PC-9 (cell line): ENCODE results near the gene MRPS10. TPM values are rescaled to one million over a fixed set of nuclear protein-coding genes. Genes with fewer than 3 reads are reported as not detected.

Experiments used
- BruUV-seq: library from RNA; stranded (reverse); fragments of 400-500 nt; replicated peaks from 2 replicates; lab custom pipeline; 2021; lab: Mats Ljungman, UMichigan
- CTCF ChIA-PET: fragments of 300-600 bp; sonication (Branson Sonifier 250); formaldehyde crosslinking; loops from one replicate; lab custom pipeline; 2022; ENCODE audit warnings: antibody characterized with exemption; lab: Charles Lee
- POLR2A ChIA-PET: fragments of 300-600 bp; sonication (Branson Sonifier 250); formaldehyde crosslinking; loops from one replicate; lab custom pipeline; 2022; ENCODE audit warnings: antibody characterized with exemption; ENCODE audit not compliant: unreplicated experiment; lab: Charles Lee
- DNase-seq, 2 experiments: peaks; one replicate each; pipeline versions ENCODE4 v3.0.0 to v3.0.0-alpha.2; 2015 to 2022; ENCODE audit warnings: mixed read lengths in 1 of 2
- H2AFZ ChIP-seq: fragments of 200-600 bp; sonication (generic); 2 replicates; pipeline ENCODE4 v1.8.1; 2017; ENCODE audit warnings: antibody characterized with exemption
- H3F3A ChIP-seq: fragments of 200-600 bp; sonication (generic); 2 replicates; pipeline ENCODE4 v1.8.1; 2017; ENCODE audit warnings: antibody characterized with exemption, mild to moderate bottlenecking, low read depth; ENCODE audit not compliant: insufficient read depth
- H3K27ac ChIP-seq: fragments of 200-600 bp; sonication (generic); 2 replicates; pipeline ENCODE4 v1.6.1; 2016; ENCODE audit warnings: mixed run types
- H3K27me3 ChIP-seq: fragments of 200-600 bp; sonication (generic); 2 replicates; pipeline ENCODE4 v1.6.1; 2016; ENCODE audit warnings: low read depth, mixed run types; ENCODE audit not compliant: insufficient read depth
- H3K36me3 ChIP-seq: fragments of 200-600 bp; sonication (generic); 2 replicates; pipeline ENCODE4 v1.6.1; 2016; ENCODE audit warnings: low read depth, mixed run types
- H3K4me1 ChIP-seq: fragments of 200-600 bp; sonication (generic); replicated peaks from 2 replicates; pipeline ENCODE4 v1.6.1; 2016; ENCODE audit warnings: mixed run types; ENCODE audit not compliant: insufficient read depth
- H3K4me2 ChIP-seq: fragments of 200-600 bp; sonication (generic); 2 replicates; pipeline ENCODE4 v1.6.1; 2017; ENCODE audit warnings: mixed run types
- H3K4me3 ChIP-seq: fragments of 200-600 bp; sonication (generic); 2 replicates; pipeline ENCODE4 v1.6.1; 2016; ENCODE audit warnings: mixed run types
- H3K79me2 ChIP-seq: fragments of 200-600 bp; sonication (generic); 2 replicates; pipeline ENCODE4 v1.6.1; 2017; ENCODE audit warnings: low read depth, mixed run types
- H3K9me2 ChIP-seq: fragments of 200-600 bp; sonication (generic); 2 replicates; pipeline ENCODE4 v1.8.1; 2017; ENCODE audit warnings: mild to moderate bottlenecking; ENCODE audit not compliant: insufficient read depth
- H3K9me3 ChIP-seq: fragments of 200-600 bp; sonication (generic); 2 replicates; pipeline ENCODE4 v1.8.1; 2016; ENCODE audit warnings: low read depth; ENCODE audit not compliant: insufficient read depth
- H4K20me1 ChIP-seq: fragments of 200-600 bp; sonication (generic); 2 replicates; pipeline ENCODE4 v1.8.1; 2017; ENCODE audit not compliant: insufficient read depth
- EZH2 ChIP-seq: fragments of 200-600 bp; sonication (generic); IDR thresholded peaks from 2 replicates; pipeline ENCODE4 v1.8.0; 2017; ENCODE audit warnings: antibody characterized with exemption, low read depth
- intact Hi-C: fragments of 100-400 bp; cut with micrococcal nuclease; formaldehyde crosslinking; loops from one replicate; pipeline ENCODE4 v1.10.0; 2022; ENCODE audit not compliant: unreplicated experiment
- total RNA-seq: library from RNA; stranded (reverse); gene quantifications from 2 replicates; pipeline ENCODE4 v1.2.3, GENCODE V29; 2021
- TF ChIP-seq, protein P1 (sequence below): fragments of 200-600 bp; sonication (generic); conservative IDR thresholded peaks from 2 replicates; pipeline ENCODE4 v1.6.1; 2017; ENCODE audit warnings: mixed run types, antibody characterized with exemption, mild to moderate bottlenecking, moderate library complexity

The MRPS10 gene
- total RNA-seq, 1 experiment from 2014 or later: 56.5 TPM

DNA sequence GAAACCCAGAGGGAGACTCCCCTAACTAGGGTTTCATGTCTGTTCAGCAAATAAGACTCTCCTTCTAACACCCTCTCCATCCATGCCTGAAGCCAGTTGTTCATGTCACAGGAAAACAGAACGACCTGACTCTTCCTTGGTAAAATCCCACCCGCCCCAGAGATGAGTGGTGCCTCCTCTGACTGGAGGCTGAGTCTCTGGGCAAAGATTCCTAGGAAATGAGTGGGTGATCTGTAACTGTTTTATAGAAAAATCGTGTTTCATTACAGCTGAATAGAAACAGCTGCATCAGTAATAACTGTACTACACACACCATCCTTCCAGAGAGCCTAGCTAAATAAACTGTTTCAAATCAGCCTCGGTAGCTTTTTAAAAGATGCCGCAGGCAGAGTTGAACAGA is 37.4 kb upstream of the MRPS10 start:
- no peak overlapping the region for H2AFZ ChIP-seq
- H3K36me3 ChIP-seq: peaks cover 15% of the 10 kb centered on the region
- intact Hi-C loops: no loop called here
- H3K4me3 ChIP-seq: no peak overlapping the region
- H3K9me2 ChIP-seq: no peaks in the 10 kb centered on the region
- no peak for TF ChIP-seq EZH2
- TF ChIP-seq, protein P1, sequence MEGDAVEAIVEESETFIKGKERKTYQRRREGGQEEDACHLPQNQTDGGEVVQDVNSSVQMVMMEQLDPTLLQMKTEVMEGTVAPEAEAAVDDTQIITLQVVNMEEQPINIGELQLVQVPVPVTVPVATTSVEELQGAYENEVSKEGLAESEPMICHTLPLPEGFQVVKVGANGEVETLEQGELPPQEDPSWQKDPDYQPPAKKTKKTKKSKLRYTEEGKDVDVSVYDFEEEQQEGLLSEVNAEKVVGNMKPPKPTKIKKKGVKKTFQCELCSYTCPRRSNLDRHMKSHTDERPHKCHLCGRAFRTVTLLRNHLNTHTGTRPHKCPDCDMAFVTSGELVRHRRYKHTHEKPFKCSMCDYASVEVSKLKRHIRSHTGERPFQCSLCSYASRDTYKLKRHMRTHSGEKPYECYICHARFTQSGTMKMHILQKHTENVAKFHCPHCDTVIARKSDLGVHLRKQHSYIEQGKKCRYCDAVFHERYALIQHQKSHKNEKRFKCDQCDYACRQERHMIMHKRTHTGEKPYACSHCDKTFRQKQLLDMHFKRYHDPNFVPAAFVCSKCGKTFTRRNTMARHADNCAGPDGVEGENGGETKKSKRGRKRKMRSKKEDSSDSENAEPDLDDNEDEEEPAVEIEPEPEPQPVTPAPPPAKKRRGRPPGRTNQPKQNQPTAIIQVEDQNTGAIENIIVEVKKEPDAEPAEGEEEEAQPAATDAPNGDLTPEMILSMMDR: no peak
- ChIA-PET POLR2A (no interaction called here), CTCF (no interaction called here)
- H3K4me2 ChIP-seq: no peak overlapping the region
- H3K79me2 ChIP-seq: no peaks in the 10 kb centered on the region
- BruUV-seq: no TSS peak
- peaks cover 15% of the 10 kb centered on the region for H3K4me1 ChIP-seq
- no peaks in the 10 kb centered on the region; the same call in 1 of the 2 replicates for H3F3A ChIP-seq
- H3K27me3 ChIP-seq: no peaks in the 10 kb centered on the region
- no peaks in the 10 kb centered on the region for H3K9me3 ChIP-seq
- DNase-seq: no peak
- no peak overlapping the region for H3K27ac ChIP-seq
- no peaks in the 10 kb centered on the region for H4K20me1 ChIP-seq

DNA sequence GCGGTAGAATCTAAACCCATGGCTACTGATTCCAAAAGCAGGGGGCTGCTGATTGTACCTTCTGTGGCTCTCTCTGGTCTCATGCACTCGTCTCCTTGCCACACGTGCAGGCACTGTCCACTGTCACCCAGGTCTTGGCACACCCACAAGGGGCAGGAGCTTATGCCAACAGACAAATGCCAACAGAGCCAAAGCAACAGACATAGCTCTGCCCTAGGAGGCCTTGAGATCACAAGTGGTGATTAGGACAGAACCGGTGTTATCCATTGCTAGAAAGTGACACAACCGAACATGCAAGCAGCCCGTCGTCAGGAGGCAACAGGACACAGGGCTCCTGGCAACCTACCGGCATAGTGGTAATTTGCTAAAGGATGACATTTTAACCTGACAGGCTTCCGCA is 36.8 kb upstream of the MRPS10 start:
- Histone ChIP-seq H3K36me3 (peaks cover 15% of the 10 kb centered on the region), H4K20me1 (no peaks in the 10 kb centered on the region), H3K9me2 (no peaks in the 10 kb centered on the region), H2AFZ (no peak overlapping the region), H3K27ac (no peak overlapping the region), H3K27me3 (no peaks in the 10 kb centered on the region), H3K4me1 (peaks cover 15% of the 10 kb centered on the region), H3K4me3 (no peak overlapping the region), H3K9me3 (no peaks in the 10 kb centered on the region), H3F3A (no peaks in the 10 kb centered on the region; the same call in 1 of the 2 replicates), H3K4me2 (no peak overlapping the region), H3K79me2 (no peaks in the 10 kb centered on the region)
- no peak for DNase-seq
- CTCF ChIA-PET: no interaction called here
- TF ChIP-seq, protein P1: no peak
- TF ChIP-seq EZH2: no peak
- no TSS peak for BruUV-seq
- POLR2A ChIA-PET: no interaction called here
- intact Hi-C loops: no loop called here

DNA sequence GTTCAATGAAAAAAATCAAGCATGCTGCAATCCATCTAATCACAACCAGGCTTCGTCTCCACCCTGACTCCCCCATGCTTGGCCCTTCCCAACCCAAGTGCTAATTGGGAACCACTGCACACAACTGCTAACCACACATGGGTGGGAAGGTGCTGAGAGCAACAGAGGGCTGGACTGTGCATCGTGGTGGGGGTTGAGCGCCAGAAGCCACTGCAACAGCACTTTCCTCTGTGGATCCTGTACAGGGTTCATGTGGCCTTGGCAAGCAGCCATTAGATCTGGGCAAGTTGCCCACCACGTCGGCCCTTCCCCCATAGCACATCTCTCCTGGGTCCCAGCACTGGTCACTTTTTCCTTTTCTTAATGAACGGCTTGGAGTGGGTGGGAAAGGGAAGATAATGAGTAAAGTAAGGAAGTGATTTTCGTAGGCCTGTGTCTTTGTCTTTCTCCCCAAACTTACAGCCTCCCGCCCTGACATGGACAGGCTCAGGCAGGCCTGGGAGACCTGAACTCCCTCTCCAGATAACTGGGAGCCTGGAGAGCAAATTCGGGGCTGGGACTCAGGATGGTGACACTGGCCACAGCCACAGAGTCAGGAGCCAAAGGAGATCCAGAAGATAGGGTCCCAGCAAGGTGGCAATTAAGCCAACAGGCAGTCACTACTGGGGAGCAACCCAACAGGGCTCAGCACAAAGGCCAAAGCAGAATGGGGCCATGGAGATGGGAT is 34.4 kb upstream of the MRPS10 start:
- H3K79me2 ChIP-seq: no peaks in the 10 kb centered on the region
- peak; percentile 38 to 58 for DNase-seq
- no peaks in the 10 kb centered on the region for H4K20me1 ChIP-seq
- intact Hi-C loops: no loop called here
- peak overlapping the region; percentile 11; the same call in 1 of the 2 replicates for H3K4me2 ChIP-seq
- H3F3A ChIP-seq: no peaks in the 10 kb centered on the region; the same call in 1 of the 2 replicates
- H3K9me3 ChIP-seq: no peaks in the 10 kb centered on the region
- no TSS peak for BruUV-seq
- H3K9me2 ChIP-seq: no peaks in the 10 kb centered on the region
- ChIA-PET CTCF (no interaction called here), POLR2A (interaction anchor here (0.6 kb wide), 1 partner anchor 168 kb away, joined by 4 read pairs; no protein-coding TSS in a partner anchor)
- peaks cover 14% of the 10 kb centered on the region; the same call in 1 of the 2 replicates for H3K36me3 ChIP-seq
- no peak overlapping the region for H3K27ac ChIP-seq
- H3K4me3 ChIP-seq: no peak overlapping the region
- TF ChIP-seq EZH2: no peak
- TF ChIP-seq, protein P1: no peak
- H3K4me1 ChIP-seq: peaks cover 15% of the 10 kb centered on the region
- H3K27me3 ChIP-seq: no peaks in the 10 kb centered on the region
- H2AFZ ChIP-seq: no peak overlapping the region
